ENCODE results near the gene KBTBD8. TPM values are rescaled to one million over a fixed set of nuclear protein-coding genes. Genes with fewer than 3 reads are reported as not detected.

KBTBD8 gene
- total and polyA plus RNA-seq, 2 donors from 2014 or later = 0.43 to 1.8 TPM

DNA sequence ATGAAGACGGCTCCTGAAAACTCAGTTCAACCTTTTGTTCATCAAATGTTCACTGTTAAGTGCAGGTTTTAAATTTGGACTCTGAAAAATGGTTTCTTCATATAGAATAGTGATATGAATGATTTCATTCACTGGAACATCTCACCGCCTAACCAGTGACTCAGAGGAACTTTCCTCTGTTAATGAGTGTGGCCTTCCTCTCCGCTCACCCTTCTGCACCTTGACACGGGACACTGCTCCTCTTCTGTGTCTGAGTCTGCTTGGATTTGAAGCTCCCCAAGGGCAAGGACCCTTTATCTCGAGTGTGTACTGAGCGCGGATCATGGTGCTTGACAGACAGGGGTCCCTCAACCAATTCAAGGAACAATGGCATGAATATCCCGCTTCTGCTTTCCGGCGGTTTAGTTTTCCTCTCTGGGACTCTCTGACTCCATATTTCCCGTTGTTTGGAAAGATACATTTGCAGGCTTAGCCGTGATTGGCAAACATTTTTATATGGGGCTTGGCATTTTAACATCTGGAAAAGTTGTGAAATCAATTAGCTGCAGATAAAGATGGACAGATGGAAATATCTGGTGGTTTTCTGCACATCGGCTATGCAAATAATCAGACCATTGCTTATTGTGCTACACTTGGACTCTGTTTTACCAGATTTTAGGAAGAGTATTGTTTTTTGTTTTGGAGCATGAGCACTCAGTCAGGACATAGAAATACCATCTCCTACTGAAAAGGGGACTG is 20.9 kb downstream of the KBTBD8 start:
- Histone ChIP-seq H3K9me3 (ENCODE audit: control insufficient read depth in 2 of 3, insufficient read depth in 1 of 3, low read length in 3 of 3) (no peaks in the 10 kb centered on the region), H3K27me3 (ENCODE audit: control insufficient read depth, insufficient read depth, low read length) (no peaks in the 10 kb centered on the region), H3K27ac (ENCODE audit: low read depth in 2 of 2, low read length in 2 of 2) (no peak overlapping the region), H3K9ac (ENCODE audit: low read length in 3 of 3) (no peak overlapping the region), H3K4me3 (ENCODE audit: low read length in 3 of 3) (no peak overlapping the region), H3K4me1 (ENCODE audit: control insufficient read depth in 2 of 3, insufficient read depth in 2 of 3, low read depth in 1 of 3, low read length in 3 of 3) (no peaks in the 10 kb centered on the region), H3K36me3 (ENCODE audit: control insufficient read depth in 2 of 3, insufficient read depth in 3 of 3, low read length in 3 of 3) (no peaks in the 10 kb centered on the region)
- TF ChIP-seq, protein P1, sequence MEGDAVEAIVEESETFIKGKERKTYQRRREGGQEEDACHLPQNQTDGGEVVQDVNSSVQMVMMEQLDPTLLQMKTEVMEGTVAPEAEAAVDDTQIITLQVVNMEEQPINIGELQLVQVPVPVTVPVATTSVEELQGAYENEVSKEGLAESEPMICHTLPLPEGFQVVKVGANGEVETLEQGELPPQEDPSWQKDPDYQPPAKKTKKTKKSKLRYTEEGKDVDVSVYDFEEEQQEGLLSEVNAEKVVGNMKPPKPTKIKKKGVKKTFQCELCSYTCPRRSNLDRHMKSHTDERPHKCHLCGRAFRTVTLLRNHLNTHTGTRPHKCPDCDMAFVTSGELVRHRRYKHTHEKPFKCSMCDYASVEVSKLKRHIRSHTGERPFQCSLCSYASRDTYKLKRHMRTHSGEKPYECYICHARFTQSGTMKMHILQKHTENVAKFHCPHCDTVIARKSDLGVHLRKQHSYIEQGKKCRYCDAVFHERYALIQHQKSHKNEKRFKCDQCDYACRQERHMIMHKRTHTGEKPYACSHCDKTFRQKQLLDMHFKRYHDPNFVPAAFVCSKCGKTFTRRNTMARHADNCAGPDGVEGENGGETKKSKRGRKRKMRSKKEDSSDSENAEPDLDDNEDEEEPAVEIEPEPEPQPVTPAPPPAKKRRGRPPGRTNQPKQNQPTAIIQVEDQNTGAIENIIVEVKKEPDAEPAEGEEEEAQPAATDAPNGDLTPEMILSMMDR (IDR thresholded peaks at IDR 0.05; ENCODE audit: borderline replicate concordance, extremely low read depth, insufficient read depth) = no peak
- intact Hi-C loops (cut with DNase I) = no loop called here
- DNase-seq (no peak), FAIRE-seq (no peak)

DNA sequence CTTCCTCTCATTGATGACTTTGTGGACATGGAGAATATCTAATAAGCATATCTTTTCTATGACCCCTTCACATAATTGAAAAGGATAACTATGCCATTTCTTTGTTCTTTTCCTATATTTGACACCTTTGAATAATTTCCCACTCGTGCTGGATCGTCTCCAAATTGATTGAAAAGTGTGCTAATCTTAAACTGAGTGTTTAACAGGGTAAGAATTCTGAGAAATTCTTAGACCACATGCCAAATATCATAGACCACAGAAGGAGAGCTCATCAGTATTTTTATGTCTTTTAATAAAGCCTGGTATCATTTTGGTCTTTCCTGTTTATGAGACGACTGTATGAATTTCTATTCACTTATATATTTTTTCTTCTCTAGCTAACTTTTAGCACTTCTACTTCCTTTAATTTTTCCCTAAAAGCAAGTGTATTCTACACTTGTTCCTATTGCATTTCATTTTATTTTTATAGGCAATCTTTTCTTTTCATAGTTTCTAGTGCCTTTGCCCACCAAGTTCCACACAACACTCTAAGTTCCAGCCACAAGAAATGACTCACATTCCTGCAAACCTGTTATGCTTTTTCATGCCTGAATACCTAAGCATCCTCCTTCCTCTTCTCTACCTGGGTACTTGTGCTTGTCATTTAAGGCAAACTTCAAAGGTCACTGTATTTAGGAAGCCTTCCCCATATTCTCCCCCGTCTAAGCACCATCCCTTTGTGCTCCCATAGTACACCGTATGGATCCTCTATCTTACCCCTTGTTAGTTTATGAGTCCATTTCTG is 30.1 kb downstream of the KBTBD8 start:
- FAIRE-seq = no peak

DNA sequence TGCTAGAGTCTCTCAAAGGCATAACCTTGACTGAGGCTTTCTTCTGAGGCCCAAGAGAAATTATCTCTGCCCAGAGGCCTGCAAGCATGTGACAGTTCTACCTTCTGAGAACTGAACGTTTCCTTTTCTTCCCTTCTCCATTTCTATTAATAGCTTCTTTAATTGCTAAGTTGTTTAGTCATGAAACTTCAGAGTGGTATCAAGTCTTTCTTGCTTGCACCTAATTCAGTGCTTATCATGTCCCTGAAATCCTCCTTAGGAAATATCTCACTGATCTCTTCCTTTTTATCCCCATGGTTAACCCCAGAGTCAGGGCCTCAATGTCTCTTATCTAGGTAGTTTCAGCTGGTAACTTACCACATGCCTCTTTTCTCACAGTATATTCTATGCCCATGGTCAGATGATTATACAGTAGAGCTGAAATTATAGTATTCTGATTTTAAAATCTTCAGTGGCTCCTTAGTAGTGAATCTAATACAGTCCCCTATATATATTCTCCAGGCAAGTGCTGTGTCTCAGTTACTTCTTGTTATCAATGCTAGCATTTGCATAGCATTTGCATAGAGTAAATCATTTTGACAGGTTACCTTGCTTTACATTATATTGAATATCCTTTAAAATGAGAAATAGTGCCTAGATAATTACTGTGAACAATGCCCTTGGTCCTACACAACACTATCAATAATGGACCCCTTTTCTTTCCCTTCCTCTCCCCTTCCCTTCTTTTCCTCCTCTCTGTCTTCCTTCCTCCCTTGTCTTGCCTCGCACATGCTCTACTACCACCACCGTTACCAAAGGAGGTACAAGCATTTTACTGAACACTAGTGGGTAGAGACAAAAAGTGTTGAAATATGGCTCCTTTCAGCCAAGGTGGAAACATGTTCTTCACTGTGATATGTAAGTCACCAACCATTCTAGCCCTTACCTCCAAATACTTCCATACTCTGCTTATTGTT is 33.0 kb downstream of the KBTBD8 start:
- Histone ChIP-seq H3K9me3 (ENCODE audit: control insufficient read depth in 2 of 3, insufficient read depth in 1 of 3, low read length in 3 of 3) (no peaks in the 10 kb centered on the region), H3K27ac (ENCODE audit: low read depth in 2 of 2, low read length in 2 of 2) (no peak overlapping the region), H3K27me3 (ENCODE audit: control insufficient read depth, insufficient read depth, low read length) (no peaks in the 10 kb centered on the region), H3K4me3 (ENCODE audit: low read length in 3 of 3) (no peak overlapping the region), H3K4me1 (ENCODE audit: control insufficient read depth in 2 of 3, insufficient read depth in 2 of 3, low read depth in 1 of 3, low read length in 3 of 3) (no peaks in the 10 kb centered on the region), H3K9ac (ENCODE audit: low read length in 3 of 3) (no peak overlapping the region), H3K36me3 (ENCODE audit: control insufficient read depth in 2 of 3, insufficient read depth in 3 of 3, low read length in 3 of 3) (no peaks in the 10 kb centered on the region)
- TF ChIP-seq, protein P1 (IDR thresholded peaks at IDR 0.05; ENCODE audit: borderline replicate concordance, extremely low read depth, insufficient read depth) = no peak
- intact Hi-C loops (cut with DNase I) = no loop called here
- FAIRE-seq = no peak
- DNase-seq = no peak

More for the DNA sequence above, 30.1 kb downstream of the KBTBD8 start:
- no peak overlapping the region for H3K4me3 ChIP-seq (ENCODE audit: low read length in 3 of 3)
- H3K27ac ChIP-seq (ENCODE audit: low read depth in 2 of 2, low read length in 2 of 2) = no peak overlapping the region
- H3K27me3 ChIP-seq (ENCODE audit: control insufficient read depth, insufficient read depth, low read length) = no peaks in the 10 kb centered on the region
- no peaks in the 10 kb centered on the region for H3K36me3 ChIP-seq (ENCODE audit: control insufficient read depth in 2 of 3, insufficient read depth in 3 of 3, low read length in 3 of 3)
- no peak for DNase-seq
- H3K9ac ChIP-seq (ENCODE audit: low read length in 3 of 3) = no peak overlapping the region
- intact Hi-C loops (cut with DNase I) = no loop called here
- H3K4me1 ChIP-seq (ENCODE audit: control insufficient read depth in 2 of 3, insufficient read depth in 2 of 3, low read depth in 1 of 3, low read length in 3 of 3) = no peaks in the 10 kb centered on the region
- no peaks in the 10 kb centered on the region for H3K9me3 ChIP-seq (ENCODE audit: control insufficient read depth in 2 of 3, insufficient read depth in 1 of 3, low read length in 3 of 3)
- TF ChIP-seq, protein P1 (IDR thresholded peaks at IDR 0.05; ENCODE audit: borderline replicate concordance, extremely low read depth, insufficient read depth) = no peak
